Type B pancreatic cell (in vitro differentiated cells): Measurements from ENCODE around the gene AP3B1. TPM values are rescaled to one million over a fixed set of nuclear protein-coding genes. Genes with fewer than 3 reads are reported as not detected.
A peak's percentile ranks its signal among the peaks of the same experiment; 100 is the strongest.

ENCODE experiments used
- DNase-seq: peaks from one replicate; pipeline ENCODE4 v3.0.0; 2021; ENCODE audit warnings: mixed read lengths; ENCODE audit not compliant: unreplicated experiment; ENCODE audit errors: extremely low spot score
- H3K27ac Mint-ChIP-seq: 2 replicates; pipeline ENCODE4 v1.8.0; 2021; ENCODE audit warnings: mild to moderate bottlenecking, mixed read lengths
- H3K27me3 Mint-ChIP-seq: 2 replicates; pipeline ENCODE4 v1.8.0; 2021; ENCODE audit warnings: mixed read lengths
- H3K36me3 Mint-ChIP-seq: 2 replicates; pipeline ENCODE4 v1.8.0; 2021; ENCODE audit warnings: mixed read lengths
- H3K4me1 Mint-ChIP-seq: one replicate; pipeline ENCODE4 v1.8.0; 2021; ENCODE audit warnings: mixed read lengths; ENCODE audit not compliant: unreplicated experiment
- H3K4me3 Mint-ChIP-seq: 2 replicates; pipeline ENCODE4 v1.8.0; 2021; ENCODE audit warnings: mild to moderate bottlenecking, mixed read lengths
- H3K9me3 Mint-ChIP-seq: 2 replicates; pipeline ENCODE4 v1.8.0; 2021; ENCODE audit warnings: mixed read lengths
- CTCF ChIP-seq: fragments of 200-600 bp; sonication (generic); conservative IDR thresholded peaks from 2 replicates; pipeline ENCODE4 v1.5.0; 2021; ENCODE audit warnings: antibody characterized with exemption, mild to moderate bottlenecking
- total RNA-seq: library from RNA; stranded (reverse); gene quantifications from 2 replicates; pipeline ENCODE4 v1.2.1, GENCODE V29; 2021; ENCODE audit warnings: low replicate concordance

The AP3B1 gene
- total RNA-seq, 1 donor from 2014 or later: 48.4 TPM

GRCh38 chr5:78326930-78327329 is 32.4 kb upstream of the AP3B1 start:
- H3K36me3 Mint-ChIP-seq: no peaks in the 10 kb centered on the region
- TF ChIP-seq CTCF: no peak
- DNase-seq: no peak
- no peak overlapping the region for H3K27ac Mint-ChIP-seq
- H3K4me3 Mint-ChIP-seq: no peak overlapping the region
- peaks cover 9% of the 10 kb centered on the region for H3K9me3 Mint-ChIP-seq
- H3K27me3 Mint-ChIP-seq: peaks cover 4% of the 10 kb centered on the region
- peaks cover 11% of the 10 kb centered on the region for H3K4me1 Mint-ChIP-seq

GRCh38 chr5:78323241-78323640 is 28.7 kb upstream of the AP3B1 start:
- H3K36me3 Mint-ChIP-seq: no peaks in the 10 kb centered on the region
- H3K27me3 Mint-ChIP-seq: peaks cover 4% of the 10 kb centered on the region
- no peak for TF ChIP-seq CTCF
- H3K27ac Mint-ChIP-seq: no peak overlapping the region
- no peak for DNase-seq
- H3K4me3 Mint-ChIP-seq: no peak overlapping the region
- H3K9me3 Mint-ChIP-seq: peaks cover 9% of the 10 kb centered on the region
- no peaks in the 10 kb centered on the region for H3K4me1 Mint-ChIP-seq

GRCh38 chr5:78320401-78320800 is 25.9 kb upstream of the AP3B1 start:
- peak; percentile 72 for TF ChIP-seq CTCF
- H3K27ac Mint-ChIP-seq: no peak overlapping the region
- no peaks in the 10 kb centered on the region for H3K9me3 Mint-ChIP-seq
- H3K36me3 Mint-ChIP-seq: no peaks in the 10 kb centered on the region
- no peaks in the 10 kb centered on the region for H3K27me3 Mint-ChIP-seq
- H3K4me3 Mint-ChIP-seq: no peak overlapping the region
- DNase-seq: no peak
- no peaks in the 10 kb centered on the region for H3K4me1 Mint-ChIP-seq

- no peak overlapping the region for H3K27ac Mint-ChIP-seq
- no peaks in the 10 kb centered on the region for H3K27me3 Mint-ChIP-seq
- no peaks in the 10 kb centered on the region for H3K4me1 Mint-ChIP-seq
- no peak for DNase-seq
- no peak for TF ChIP-seq CTCF
- H3K4me3 Mint-ChIP-seq: no peak overlapping the region
- H3K9me3 Mint-ChIP-seq: peaks cover 15% of the 10 kb centered on the region
- H3K36me3 Mint-ChIP-seq: no peaks in the 10 kb centered on the region
Observed at GRCh38 chr5:78318337-78318736, 23.8 kb upstream of the AP3B1 start.

GRCh38 chr5:78317515-78317914 is 23.0 kb upstream of the AP3B1 start:
- Mint-ChIP-seq H3K36me3 (no peaks in the 10 kb centered on the region), H3K27me3 (no peaks in the 10 kb centered on the region), H3K27ac (no peak overlapping the region), H3K9me3 (peaks cover 15% of the 10 kb centered on the region), H3K4me3 (no peak overlapping the region), H3K4me1 (no peaks in the 10 kb centered on the region)
- no peak for TF ChIP-seq CTCF
- DNase-seq: no peak

GRCh38 chr5:78308703-78309102 is 14.2 kb upstream of the AP3B1 start:
- no peaks in the 10 kb centered on the region for H3K4me1 Mint-ChIP-seq
- peaks cover 3% of the 10 kb centered on the region for H3K27me3 Mint-ChIP-seq
- no peak for DNase-seq
- no peak overlapping the region for H3K27ac Mint-ChIP-seq
- H3K9me3 Mint-ChIP-seq: peaks cover under 1% of the 10 kb centered on the region
- no peak overlapping the region for H3K4me3 Mint-ChIP-seq
- no peak for TF ChIP-seq CTCF
- H3K36me3 Mint-ChIP-seq: no peaks in the 10 kb centered on the region
